ENCODE data around the gene FAM117A.

DNA sequence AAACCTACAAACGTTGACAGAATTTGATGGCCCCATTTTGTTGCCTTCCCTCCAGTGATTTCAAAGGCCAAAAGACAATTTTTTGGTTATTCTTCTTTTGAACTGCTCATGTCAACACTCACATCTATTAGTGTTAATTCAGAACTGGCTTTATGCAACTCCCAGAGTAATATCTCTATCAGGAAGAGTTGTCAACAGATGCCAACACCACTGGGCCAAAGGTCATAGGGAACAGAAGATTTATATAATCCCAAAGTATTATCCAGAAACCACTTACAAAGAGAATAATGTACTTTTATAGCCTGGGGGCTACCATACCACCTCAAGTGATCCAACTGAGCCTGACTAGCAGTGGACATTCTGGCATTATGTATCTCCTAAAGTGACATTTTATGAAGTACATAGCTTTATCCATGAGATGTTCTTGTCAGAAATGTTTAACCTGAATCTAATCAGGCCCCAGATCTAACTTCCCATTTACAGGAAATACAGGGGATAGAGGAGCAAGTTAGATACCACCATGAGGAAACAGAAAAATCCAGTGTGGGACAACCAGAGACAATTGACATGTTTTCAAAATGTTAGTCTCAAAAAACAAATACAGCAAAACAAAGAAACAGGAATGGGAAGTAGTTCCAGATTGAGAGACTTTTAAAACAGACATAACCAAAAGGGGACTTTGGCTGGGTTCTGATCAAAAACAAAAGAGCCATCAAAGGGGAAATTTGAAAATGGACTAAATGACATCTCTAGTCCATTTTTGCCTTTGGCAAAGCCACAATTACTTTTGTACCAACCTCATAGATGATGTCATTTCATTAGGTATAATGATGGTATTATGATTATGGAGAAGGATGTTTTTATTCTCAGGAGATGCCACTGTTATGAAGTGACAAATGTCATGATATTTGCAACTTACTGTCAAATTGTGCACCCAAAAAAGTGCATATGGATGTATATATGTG is 18.5 kb downstream of the FAM117A start:
- TF ChIP-seq, protein P1, sequence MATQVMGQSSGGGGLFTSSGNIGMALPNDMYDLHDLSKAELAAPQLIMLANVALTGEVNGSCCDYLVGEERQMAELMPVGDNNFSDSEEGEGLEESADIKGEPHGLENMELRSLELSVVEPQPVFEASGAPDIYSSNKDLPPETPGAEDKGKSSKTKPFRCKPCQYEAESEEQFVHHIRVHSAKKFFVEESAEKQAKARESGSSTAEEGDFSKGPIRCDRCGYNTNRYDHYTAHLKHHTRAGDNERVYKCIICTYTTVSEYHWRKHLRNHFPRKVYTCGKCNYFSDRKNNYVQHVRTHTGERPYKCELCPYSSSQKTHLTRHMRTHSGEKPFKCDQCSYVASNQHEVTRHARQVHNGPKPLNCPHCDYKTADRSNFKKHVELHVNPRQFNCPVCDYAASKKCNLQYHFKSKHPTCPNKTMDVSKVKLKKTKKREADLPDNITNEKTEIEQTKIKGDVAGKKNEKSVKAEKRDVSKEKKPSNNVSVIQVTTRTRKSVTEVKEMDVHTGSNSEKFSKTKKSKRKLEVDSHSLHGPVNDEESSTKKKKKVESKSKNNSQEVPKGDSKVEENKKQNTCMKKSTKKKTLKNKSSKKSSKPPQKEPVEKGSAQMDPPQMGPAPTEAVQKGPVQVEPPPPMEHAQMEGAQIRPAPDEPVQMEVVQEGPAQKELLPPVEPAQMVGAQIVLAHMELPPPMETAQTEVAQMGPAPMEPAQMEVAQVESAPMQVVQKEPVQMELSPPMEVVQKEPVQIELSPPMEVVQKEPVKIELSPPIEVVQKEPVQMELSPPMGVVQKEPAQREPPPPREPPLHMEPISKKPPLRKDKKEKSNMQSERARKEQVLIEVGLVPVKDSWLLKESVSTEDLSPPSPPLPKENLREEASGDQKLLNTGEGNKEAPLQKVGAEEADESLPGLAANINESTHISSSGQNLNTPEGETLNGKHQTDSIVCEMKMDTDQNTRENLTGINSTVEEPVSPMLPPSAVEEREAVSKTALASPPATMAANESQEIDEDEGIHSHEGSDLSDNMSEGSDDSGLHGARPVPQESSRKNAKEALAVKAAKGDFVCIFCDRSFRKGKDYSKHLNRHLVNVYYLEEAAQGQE (IDR thresholded peaks at IDR 0.05; ENCODE audit: low read depth), result no peak
- no peak for TF ChIP-seq EP300 (IDR thresholded peaks at IDR 0.05; ENCODE audit: borderline replicate concordance)
